Stomach (tissue), 4 donors: Measurements from ENCODE around the gene PPP1CA.

ENCODE experiments used
- CTCF ChIP-seq, 7 experiments: fragments of 450-650 bp in 4 of 7; fragments of 200-600 bp in 3 of 7; sonication (generic) in 3 of 7; IDR thresholded peaks; one replicate each; pipeline ENCODE4 v1.5.1; 2016 to 2019; ENCODE audit warnings: antibody characterized with exemption in 7 of 7, control low read depth in 2 of 7, mild to moderate bottlenecking in 1 of 7
- EP300 ChIP-seq: sonication (generic); formaldehyde crosslinking; IDR thresholded peaks from one replicate; pipeline ENCODE4 v1.6.1; 2017; ENCODE audit warnings: antibody characterized with exemption
- POLR2A ChIP-seq, 4 donors: fragments of 450-650 bp; IDR thresholded peaks; one replicate each; pipeline ENCODE4 v1.6.1; 2016; ENCODE audit warnings: antibody characterized with exemption in 4 of 4, control low read depth in 2 of 4, mild to moderate bottlenecking in 1 of 4, moderate library complexity in 1 of 4
- POLR2AphosphoS5 ChIP-seq, 3 donors: sonication (generic); formaldehyde crosslinking; IDR thresholded peaks; one replicate each; pipeline ENCODE4 v1.6.1; 2016; ENCODE audit warnings: antibody characterized with exemption in 3 of 3

DNA sequence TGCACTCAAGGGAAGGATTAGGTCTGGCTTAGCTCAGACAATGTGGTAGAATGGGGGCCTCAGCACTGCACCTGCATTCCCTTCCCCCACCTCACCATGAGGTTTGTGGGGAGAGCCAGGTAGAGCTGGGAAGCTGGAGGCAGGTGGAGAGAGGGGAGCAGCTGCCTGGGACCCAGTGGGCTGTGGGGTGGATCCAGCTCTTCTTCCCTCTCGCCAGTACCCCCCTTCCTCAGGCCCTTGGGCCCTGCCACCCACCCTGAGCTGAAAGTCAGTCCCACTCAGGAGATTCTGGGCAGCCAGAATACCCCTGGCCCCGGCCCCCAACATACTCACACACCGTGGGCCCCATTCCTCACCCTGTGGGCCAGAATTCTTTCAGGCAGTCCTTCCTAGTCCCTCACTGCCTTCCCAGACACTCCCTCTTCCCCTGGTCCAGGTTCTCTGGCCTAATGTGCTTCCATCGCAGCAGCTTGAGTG, 45.2 kb downstream of the PPP1CA start:
- TF ChIP-seq CTCF (IDR thresholded peaks at IDR 0.05) (no peak), POLR2A (IDR thresholded peaks at IDR 0.05) (no peak), EP300 (no peak), POLR2AphosphoS5 (IDR thresholded peaks at IDR 0.05) (no peak)
